HG03432 (cell line): ENCODE measurements around the gene PIK3R4.

Source experiments
- ATAC-seq: cut with Tn5 transposase; IDR thresholded peaks from one replicate; pipeline ENCODE4 v1.9.1; 2021; ENCODE audit warnings: mild to moderate bottlenecking, moderate library complexity; ENCODE audit not compliant: unreplicated experiment

The PIK3R4 gene

DNA sequence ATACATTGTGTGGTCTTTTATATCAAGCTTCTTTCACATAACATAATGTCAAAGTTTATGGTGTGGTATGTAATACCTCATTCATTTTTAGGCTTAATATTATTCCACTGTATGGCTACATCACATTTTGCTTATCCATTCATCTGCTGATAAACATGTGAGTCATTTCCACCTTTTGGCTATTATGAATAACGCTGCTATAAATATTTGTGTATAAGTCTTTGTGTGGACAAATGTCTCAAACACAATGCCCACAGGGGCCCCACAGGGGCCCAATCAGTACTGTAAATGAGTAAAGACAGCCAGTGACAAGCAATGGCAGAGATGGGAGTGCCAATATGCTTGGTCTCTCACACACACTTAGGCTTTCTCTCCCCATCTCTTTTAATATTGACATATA lies 54.2 kb downstream of the PIK3R4 start:
- no peak for ATAC-seq

DNA sequence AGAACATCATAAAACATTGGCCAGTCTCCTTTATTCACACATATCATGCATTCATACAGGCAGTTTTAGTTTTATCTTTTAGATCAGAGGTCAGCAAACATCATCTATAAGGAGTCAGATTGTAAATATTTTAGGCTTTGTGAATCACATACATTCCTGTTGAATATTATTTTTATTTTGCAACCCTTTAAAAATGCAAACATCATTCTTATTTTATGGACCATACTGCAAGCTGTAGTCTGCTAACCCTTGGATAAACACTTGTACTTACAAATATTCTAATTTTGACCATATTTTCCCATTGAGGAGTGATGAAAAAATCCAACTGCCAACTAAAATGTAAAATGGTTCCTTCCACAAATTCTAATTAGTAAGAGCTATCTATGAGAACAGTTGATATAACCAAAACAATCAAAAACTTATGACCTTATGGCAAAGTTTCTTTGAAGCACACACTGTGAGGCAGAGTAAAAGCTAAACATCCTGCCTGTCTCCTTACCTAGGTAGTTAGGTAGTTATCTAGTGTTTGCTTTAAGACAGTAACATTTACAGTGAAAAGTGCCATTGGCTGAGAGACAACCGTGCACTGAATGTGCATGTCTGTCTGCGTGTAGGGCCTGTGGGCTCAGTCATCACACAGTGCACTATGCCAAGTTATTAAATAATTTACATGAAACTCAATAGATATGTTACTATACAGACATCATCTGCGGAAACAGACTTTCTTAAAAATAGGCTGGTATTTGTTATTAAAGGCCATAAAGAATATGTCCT lies 57.7 kb downstream of the PIK3R4 start:
- ATAC-seq: no peak

DNA sequence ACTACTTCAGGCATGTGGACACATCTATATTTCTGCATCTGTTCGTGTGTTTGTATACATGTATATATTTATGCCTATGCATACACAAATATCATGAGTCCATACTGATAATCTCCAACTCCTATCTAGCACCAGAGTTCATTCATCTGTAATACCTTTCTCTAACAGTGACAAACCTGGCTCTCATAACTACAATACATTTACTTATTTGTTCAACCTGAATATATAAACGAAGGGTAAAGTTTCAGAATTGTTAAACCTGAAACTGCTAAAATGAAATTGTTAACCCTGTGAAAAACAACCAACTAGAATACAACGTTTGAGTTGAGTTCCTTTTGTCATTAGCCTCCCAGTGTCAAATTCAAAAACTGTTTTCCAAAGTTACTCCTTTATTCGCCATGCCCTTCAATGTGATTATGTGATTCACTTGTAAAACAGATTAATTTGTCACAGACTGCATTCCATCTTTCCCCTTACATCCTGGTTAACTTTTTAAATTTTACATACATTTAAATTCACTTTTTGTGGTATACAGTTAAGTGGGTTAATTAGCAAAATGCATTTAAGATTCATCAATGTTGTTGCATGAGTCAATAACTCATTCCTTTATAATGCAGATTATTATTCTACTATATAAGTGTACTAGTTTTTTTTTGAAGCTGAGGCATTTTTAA lies 58.5 kb downstream of the PIK3R4 start:
- peak; percentile 77 for ATAC-seq

DNA sequence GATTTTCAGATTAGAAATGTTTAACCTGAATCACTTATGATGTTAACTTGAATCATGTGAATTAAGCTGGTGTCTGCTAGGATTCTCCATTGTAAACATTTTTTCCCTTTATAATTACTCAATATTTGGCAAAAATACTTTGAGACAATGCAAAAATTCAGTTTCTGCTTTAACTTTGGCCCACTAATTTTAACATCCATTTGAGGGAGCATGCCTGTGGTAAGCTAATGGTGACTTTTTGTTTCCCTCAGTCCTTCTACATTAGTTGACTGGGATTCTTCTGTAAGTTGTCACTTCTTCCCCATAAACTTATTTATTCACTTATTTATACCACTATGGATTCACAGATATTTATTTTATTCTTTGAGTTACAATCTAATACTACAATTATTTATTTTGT lies 59.3 kb downstream of the PIK3R4 start:
- ATAC-seq: no peak

DNA sequence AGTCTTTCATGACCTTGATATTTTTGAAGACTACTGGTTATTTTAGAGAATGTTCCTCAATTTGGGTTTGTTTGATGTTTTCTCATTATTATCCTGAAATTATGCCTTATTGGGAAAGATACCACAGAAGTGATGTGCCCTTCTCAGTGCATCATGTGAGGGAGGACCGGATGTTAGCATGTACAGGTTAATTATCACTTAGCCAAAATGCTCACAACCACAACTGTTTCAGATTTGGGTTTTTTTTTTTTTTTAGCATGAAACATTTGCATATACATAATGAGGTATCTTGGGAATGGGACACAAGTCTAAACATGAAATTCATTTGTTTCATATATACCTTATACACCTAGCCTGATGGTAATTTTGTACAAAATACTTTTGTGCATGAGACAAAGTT lies 59.8 kb downstream of the PIK3R4 start:
- no peak for ATAC-seq

DNA sequence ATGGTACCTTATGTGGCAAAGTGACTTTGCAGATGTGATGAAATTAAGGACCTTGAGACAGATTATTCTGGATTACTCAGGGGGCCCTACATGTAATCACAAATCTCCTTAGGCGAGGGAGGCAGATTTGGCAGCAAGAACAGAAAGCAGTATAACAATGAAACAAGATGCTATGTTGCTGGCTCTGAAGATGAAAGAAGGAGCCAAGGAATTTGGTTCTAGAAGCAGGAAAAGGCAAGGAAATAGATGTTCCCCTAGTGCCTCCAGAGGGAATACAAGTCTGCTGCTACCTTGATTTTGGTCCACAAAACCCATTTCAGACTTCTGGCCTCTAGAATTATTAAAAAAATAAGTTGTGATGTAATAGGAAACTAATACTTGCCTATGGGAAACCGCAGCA lies 64.5 kb downstream of the PIK3R4 start:
- no peak for ATAC-seq

DNA sequence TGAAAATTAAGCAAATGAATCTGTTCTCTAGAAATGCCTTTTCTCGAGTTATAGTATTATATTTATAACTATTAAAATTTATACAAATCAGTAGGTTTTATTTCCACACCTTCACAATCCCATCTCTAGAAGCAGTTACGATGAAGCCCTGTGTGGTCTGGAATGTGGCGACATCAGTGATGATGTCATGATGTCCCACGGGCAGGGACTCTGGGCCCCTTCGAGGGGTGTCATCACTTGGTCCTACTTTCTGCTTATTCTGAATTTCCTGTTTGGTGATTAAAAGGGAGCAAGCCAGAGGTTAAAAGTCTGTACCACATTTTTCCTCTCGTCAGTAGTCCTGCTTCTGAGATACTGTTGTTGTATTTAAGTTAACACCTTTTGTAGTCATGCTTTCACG lies 67.4 kb downstream of the PIK3R4 start:
- no peak for ATAC-seq

DNA sequence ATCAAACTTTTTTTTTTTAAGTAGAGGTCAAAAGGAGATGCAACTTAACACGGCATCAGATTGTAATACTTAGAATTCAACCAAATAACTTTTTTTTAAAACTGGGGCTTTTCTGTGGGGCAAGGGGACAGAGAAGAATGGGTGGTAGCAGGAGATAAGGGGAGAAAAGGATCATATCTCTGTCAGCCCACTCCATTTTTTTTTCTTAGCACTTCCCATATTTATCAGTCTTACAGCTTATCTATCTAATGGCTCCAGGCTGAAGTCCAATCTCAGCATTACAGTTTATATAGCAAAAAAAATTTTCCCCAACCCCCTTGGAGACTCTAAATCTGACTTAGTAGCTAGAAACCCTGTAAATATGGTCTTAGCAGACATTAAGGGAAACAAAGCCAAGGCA lies 69.3 kb downstream of the PIK3R4 start:
- ATAC-seq: no peak

DNA sequence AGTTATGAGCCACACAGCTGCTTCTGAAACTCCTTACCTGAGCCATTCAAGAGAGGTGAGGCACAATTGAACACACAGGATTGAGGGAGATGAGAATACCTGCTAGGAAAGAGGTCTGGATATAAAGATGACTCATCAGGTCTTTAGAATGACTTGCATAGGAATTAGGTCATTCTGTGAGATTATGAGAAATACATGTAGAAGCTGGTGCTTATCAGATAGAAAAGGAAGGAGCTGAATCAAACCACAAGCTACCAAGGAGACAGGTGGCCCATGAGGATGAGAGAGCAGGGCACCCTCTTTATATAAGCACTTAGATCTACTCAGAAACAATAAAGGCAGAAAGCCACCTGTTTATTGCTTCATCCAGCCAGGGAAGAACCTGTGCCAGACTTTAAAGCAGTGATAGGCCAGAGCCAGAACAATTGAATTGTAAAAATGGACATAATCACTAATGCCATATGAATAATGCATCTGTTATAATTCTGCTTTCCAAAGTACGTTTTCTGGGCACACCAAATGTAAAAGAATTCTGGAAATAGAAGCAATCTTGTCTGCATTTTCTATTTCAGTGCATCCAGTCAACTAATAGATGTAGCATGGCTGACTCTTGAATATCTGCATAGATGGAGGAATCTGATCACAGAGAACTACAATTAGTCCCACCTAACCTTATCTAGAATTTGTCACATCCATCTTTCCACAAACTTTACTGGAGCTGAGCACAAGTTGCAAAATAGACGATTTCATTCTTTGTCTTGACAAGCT lies 74.9 kb downstream of the PIK3R4 start:
- no peak for ATAC-seq

DNA sequence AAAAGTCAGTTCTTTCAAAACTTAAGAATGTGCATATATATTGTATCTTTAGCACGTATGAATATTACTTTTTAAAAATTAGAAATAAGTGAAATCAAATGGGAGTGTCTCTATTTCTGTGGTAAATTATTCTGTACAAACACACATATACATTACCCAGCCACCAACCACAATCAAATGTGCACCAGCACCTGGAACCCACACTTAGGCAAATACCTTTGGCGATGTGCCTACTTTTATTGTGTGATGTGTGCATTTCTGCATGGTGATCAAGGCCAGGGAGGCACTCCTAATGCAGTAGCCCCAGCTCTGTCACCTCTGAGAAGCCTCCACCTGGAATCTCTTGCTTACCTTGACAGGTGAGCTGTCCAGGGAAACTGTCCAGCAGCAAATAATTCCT lies 76.9 kb downstream of the PIK3R4 start:
- ATAC-seq: no peak

DNA sequence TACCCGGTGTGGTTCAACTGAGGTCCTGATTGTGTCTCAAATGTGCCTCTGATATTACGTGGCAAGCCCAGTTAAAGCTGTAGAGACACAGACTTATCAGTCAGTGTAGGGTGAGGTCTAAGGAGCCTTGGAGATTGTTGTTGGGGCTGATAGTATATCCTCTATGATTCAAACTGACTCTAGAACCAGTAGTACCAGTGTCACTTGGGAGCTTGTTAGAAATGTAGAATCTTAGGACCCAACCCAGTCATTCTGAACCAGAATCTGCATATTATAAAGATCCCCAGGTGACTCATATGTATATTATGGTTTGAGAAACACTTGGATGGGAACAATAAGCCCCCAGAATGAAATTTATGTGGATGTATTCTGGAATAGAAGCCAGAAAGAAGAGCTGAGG lies 83.5 kb downstream of the PIK3R4 start:
- no peak for ATAC-seq

DNA sequence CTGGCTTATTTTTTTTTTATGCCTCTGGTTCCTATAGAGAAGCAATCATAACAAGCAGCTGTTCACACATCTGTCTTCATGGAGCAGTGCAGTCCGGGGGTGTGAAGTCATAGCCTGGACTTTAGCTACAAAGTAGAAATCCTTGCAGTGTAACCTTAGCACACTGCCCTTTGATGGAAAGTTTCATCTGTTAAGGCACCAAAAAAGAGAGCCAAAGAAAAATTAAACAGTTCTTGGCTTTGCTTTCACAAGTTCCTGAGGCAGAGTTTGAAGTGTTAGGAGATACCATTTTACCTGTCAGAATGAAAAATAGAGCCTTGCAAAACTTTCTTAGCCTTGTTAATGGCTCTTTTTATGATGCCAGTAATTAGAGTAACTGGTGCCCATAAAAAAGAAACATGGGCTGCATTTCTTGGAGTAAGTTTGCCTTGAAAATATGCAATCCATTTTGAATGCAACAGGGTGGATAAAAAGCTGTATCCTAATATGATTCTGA lies 84.1 kb downstream of the PIK3R4 start:
- no peak for ATAC-seq

DNA sequence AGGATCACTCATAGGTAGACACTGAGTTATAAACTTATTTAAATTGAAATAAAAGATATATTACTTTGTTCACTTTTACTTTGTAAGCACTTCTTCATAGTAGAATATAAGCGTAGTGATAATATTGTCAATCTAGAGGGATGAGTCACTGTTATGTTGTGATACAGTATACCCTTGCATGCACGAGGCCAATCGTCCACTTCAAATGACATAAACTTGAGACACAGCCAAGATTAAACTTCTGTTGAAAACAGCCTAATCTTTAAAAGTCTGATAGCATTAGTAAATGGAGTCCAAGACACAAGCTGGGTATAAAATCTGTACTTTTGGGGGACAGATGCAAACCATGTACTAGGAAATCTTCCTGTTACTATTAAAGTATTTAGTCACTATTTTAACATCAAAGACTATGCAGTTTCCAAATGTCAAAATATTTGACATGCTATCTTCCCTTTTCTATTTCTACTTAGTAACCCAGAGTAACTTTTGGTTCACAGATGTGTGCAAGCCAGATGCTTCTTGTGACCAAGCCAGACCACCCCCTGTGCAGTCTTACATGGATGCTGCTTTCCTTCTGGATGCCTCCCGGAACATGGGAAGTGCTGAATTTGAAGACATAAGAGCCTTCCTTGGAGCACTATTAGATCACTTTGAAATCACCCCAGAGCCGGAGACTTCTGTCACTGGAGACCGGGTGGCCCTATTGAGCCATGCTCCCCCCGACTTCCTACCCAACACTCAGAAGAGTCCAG lies 85.3 kb downstream of the PIK3R4 start:
- ATAC-seq: no peak

DNA sequence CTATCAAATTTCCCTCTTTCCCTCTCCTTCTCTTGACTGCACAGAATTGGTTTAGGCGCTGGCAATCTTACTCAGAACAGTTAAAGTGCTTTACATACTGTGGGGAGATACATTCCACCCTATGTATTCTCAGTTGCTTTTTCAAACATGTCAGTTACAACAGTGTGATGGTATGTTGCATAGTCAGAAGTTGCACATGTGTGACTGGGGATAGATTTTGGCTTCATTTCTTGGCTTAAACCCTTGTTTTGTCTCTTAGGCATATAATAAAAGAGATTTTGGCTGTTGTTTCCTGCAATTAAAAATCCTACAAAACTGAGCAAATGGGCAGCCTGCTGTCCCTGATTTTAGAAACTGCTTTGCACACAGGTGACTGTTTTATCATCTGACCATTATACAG lies 86.7 kb downstream of the PIK3R4 start:
- no peak for ATAC-seq

DNA sequence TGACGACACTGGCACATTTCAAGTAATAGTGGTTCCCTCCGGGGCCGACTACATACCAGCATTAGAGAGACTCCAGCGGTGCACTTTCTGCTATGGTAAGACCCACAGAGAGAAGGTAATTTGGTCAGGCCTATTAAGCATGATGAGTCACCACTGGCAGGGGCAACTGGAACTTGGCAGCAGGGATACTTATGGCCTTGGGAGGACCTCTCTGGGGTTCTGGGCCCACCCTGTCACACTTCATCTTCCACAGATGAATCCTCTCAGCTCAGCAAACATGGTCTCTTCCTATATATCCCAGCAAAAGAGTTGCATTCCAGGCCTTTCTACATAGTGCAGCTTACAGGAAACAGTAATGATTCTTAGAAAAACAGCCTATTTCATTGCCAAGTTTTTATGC lies 88.0 kb downstream of the PIK3R4 start:
- no peak for ATAC-seq

DNA sequence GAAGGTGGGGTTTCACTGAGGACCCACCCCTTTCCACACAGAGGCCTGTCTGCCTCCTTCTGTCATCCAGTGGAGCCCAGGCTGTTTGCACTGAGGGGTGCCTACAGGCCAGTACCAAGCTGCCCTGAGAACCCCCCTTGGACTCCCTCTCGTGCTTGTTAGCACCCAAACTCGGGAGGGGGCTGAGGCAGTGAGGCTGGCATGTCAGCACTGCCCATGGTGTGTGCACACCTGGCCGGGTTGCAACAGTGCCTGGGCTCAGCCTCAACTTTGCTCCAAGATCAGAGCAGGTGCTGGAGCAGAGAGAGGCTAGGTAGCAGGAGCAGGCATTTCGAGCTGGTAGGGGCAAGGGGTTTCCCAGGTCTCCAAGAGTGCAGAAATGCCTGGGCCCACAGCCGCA lies 90.0 kb downstream of the PIK3R4 start:
- ATAC-seq: no peak

DNA sequence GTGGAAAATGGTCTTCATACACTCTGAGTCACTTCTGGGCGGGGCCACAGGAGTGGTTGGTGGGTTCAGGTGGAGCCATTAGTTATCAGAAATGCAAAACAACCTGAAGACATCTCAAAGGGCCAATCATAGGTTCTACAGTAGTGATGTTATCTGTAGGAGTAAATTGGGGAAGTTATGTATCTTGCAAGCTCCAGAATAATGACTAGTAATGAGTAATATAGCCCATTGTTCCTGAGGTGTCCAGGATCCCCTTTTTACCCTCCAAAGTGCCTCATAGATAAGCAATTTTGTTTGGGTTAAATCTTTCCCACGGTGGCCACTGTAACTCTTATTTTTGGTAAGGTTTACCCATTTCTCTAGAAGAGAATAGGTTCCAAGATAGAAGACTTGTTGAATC lies 91.7 kb downstream of the PIK3R4 start:
- no peak for ATAC-seq

DNA sequence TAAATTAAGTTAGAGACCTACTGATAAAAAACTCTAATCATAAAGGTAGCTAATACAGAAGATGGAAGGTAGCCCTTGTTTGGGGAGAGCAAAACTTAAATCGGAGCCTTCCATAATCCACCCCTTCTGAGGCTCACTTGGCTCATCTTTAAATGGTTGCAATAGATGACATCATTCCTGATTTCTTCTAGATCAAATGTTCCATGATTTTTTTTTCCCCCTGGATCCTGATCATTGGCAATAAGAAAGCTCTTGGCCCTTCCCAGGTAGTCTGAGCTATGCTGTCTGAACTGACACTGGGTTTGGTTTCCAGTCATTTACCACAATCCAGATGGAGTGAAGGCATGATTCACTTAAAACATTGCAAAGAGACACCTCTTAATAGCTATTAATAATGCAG lies 92.5 kb downstream of the PIK3R4 start:
- no peak for ATAC-seq

DNA sequence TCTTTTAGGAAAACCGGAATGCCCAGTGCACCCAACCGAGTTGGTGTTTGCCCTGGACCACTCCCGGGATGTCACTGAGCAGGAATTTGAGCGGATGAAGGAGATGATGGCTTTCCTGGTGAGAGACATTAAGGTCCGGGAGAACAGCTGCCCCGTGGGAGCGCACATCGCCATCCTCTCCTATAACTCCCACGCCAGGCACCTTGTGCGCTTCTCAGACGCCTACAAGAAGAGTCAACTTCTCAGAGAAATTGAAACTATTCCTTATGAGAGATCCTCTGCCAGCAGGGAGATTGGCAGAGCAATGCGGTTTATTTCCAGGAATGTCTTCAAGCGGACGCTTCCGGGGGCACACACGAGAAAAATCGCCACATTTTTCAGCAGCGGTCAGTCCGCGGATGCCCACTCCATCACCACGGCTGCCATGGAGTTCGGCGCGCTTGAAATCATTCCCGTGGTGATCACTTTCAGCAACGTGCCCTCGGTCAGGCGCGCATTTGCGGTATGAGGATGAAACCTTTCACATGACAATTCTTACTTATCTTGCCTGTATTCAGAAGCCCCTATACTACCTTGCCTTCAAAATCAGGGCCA lies 97.5 kb downstream of the PIK3R4 start:
- ATAC-seq: no peak

DNA sequence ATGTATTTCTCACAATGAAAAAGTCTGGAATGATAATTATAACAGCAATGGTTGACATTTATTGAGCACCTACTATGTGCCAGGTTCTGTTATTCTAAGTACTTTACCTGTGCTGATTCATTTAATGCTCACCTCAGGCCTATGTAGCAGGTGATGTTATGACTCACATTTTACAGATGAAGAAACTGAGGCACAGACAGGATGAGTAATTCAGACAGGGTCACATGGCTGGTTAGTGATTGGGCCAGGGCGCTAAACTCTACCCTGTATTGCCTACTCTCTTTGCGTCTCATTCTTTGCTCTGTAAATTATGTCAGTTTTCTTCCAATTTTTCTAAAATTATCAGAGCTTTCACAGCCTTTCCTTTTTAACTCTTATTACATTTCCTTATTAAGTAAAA lies 98.3 kb downstream of the PIK3R4 start:
- ATAC-seq: peak; percentile 59

DNA sequence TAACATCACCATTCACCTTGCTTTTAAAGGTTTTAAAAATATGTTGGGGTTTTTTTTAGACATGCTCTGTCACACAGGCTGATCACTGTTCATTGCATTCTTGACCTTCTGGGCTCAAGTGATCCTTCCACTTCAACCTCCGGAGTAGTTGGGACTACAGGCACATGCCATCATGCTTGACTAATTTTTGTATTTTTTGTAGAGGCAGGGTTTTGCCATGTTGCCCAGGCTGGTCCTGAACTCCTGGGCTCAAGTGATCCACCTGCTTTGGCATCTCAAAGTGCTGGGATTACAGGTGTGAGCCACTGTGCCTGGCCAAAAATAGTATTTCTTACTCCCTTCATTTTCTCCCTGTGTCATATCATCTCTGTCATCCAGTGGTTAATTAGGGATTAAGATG lies 101.4 kb downstream of the PIK3R4 start:
- no peak for ATAC-seq
